ENCODE results near the gene IFIT3. TPM values are rescaled to one million over a fixed set of nuclear protein-coding genes. Genes with fewer than 3 reads are reported as not detected.
A peak's percentile ranks its signal among the peaks of the same experiment; 100 is the strongest.
"Not testable (repeated sequence)": the region's sequence is repeated elsewhere in the genome, so short reads cannot be mapped to it uniquely, and the experiment has no call there.

The IFIT3 gene
- total RNA-seq, 2 donors from 2014 or later = 0.42 TPM; not detected in 1

DNA sequence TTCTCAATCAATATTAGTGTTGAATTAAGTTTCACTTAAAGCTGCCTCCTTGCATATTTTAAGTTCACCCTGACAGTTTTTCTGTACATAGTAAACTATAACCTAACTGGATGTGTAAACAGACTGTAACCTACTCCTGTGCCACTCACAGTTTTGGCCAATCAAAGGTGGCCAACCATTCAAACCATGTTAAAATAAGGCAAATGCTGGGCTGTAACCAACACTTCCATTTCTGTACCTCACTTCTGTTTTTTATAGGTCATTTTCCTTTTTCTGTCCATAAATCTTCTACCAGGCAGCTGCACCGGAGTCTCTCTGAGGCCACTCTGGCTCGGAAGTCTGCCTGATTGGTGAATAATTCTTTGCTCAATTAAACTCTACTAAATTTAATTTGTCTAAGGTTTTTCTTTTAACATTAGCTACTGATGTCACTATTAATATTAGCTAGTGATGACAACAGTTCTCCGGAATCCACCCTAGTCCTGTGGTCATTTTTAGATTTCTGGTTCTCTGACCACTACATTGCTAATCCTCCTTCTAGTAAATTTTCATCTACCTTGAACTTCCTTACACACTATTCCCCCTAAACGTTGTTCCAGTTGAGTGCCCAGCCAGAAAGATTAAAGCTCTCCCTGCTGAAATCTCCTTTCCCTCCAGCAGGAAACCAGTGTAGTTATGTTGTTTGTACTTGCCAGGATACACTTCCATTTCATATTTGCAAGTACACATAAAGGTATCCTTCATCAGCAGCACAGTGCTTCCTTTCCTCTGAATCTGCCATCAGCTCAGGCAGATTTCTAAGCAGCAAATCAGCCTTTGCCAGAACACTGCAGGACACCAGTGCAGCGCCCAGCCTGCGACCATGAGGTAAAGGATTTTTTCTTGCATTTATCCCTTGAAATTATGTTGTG, 44.5 kb upstream of the IFIT3 start:
- TF ChIP-seq, protein P1, sequence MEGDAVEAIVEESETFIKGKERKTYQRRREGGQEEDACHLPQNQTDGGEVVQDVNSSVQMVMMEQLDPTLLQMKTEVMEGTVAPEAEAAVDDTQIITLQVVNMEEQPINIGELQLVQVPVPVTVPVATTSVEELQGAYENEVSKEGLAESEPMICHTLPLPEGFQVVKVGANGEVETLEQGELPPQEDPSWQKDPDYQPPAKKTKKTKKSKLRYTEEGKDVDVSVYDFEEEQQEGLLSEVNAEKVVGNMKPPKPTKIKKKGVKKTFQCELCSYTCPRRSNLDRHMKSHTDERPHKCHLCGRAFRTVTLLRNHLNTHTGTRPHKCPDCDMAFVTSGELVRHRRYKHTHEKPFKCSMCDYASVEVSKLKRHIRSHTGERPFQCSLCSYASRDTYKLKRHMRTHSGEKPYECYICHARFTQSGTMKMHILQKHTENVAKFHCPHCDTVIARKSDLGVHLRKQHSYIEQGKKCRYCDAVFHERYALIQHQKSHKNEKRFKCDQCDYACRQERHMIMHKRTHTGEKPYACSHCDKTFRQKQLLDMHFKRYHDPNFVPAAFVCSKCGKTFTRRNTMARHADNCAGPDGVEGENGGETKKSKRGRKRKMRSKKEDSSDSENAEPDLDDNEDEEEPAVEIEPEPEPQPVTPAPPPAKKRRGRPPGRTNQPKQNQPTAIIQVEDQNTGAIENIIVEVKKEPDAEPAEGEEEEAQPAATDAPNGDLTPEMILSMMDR (conservative IDR thresholded peaks at IDR 0.05) = no peak
- H3K4me1 ChIP-seq (ENCODE audit: control insufficient read depth, insufficient read depth, low read length) = no peaks in the 10 kb centered on the region
- Mint-ChIP-seq H3K27ac (peak overlapping the region; percentile 7), H3K27me3 (ENCODE audit: insufficient read depth) (no peaks in the 10 kb centered on the region), H3K4me1 (peaks cover 30% of the 10 kb centered on the region), H3K4me3 (no peak overlapping the region), H3K36me3 (ENCODE audit: low read depth) (peaks cover 8% of the 10 kb centered on the region), H3K9me3 (peaks cover 19% of the 10 kb centered on the region)
- peak overlapping the region; percentile 3 for H3K27ac ChIP-seq (ENCODE audit: low read depth, low read length)
- H3K27me3 ChIP-seq (ENCODE audit: control insufficient read depth, insufficient read depth, low read length, poor library complexity, severe bottlenecking) = no peaks in the 10 kb centered on the region
- DNase-seq = no peak
- H3K9ac ChIP-seq (ENCODE audit: extremely low read depth, low read length, poor library complexity, severe bottlenecking) = no peak overlapping the region
- no peak overlapping the region for H3K4me3 ChIP-seq (ENCODE audit: low read length)
- no peaks in the 10 kb centered on the region for H3K9me3 ChIP-seq (ENCODE audit: control insufficient read depth, low read length)
- H3K36me3 ChIP-seq (ENCODE audit: control insufficient read depth, insufficient read depth, low read length) = no peaks in the 10 kb centered on the region
- 88 to 100% methylated on average over 1 to 6 of the region's 6 CpGs for WGBS, 2 experiments (ENCODE audit: insufficient coverage in 1 of 2, insufficient read length in 1 of 2)

- H3K27ac Mint-ChIP-seq = peak overlapping the region; percentile 7
- no peak overlapping the region for H3K4me3 Mint-ChIP-seq
- TF ChIP-seq, protein P1 (conservative IDR thresholded peaks at IDR 0.05) = no peak
- peak; percentile 68 for DNase-seq
- Histone ChIP-seq H3K9ac (ENCODE audit: extremely low read depth, low read length, poor library complexity, severe bottlenecking) (no peak overlapping the region), H3K4me3 (ENCODE audit: low read length) (no peak overlapping the region), H3K36me3 (ENCODE audit: control insufficient read depth, insufficient read depth, low read length) (no peaks in the 10 kb centered on the region), H3K27ac (ENCODE audit: low read depth, low read length) (peak overlapping the region; percentile 3), H3K4me1 (ENCODE audit: control insufficient read depth, insufficient read depth, low read length) (no peaks in the 10 kb centered on the region), H3K9me3 (ENCODE audit: control insufficient read depth, low read length) (no peaks in the 10 kb centered on the region), H3K27me3 (ENCODE audit: control insufficient read depth, insufficient read depth, low read length, poor library complexity, severe bottlenecking) (no peaks in the 10 kb centered on the region)
- H3K36me3 Mint-ChIP-seq (ENCODE audit: low read depth) = peaks cover 8% of the 10 kb centered on the region
- 39 to 46% methylated on average over 4 of the region's 4 CpGs for WGBS, 2 experiments (ENCODE audit: insufficient coverage in 1 of 2, insufficient read length in 1 of 2)
- H3K4me1 Mint-ChIP-seq = peaks cover 27% of the 10 kb centered on the region
- H3K9me3 Mint-ChIP-seq = peaks cover 19% of the 10 kb centered on the region
- H3K27me3 Mint-ChIP-seq (ENCODE audit: insufficient read depth) = no peaks in the 10 kb centered on the region
Measured at GRCh38 chr10:89283936-89284475, 43.8 kb upstream of the IFIT3 start.

DNA sequence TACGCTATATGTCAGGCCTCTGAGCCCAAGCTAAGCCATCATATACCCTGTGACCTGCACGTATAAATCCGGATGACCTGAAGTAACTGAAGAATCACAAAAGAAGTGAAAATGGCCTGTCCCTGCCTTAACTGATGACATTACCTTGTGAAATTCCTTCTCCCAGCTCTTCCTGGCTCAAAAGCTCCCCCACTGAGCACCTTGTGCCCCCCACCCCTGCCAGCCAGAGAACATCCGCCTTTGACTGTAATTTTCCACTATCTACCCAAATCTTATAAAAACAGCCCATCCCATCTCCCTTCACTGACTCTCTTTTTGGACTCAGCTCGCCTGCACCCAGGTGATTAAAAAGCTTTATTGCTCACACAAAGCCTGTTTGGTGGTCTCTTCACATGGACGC, 43.1 kb upstream of the IFIT3 start:
- peak overlapping the region; percentile 13 for H3K27ac Mint-ChIP-seq
- not testable (repeated sequence) for H3K4me3 ChIP-seq (ENCODE audit: low read length)
- H3K4me1 Mint-ChIP-seq = peaks cover 23% of the 10 kb centered on the region

GRCh38 chr10:89285303-89285702, 42.5 kb upstream of the IFIT3 start:
- H3K9me3 ChIP-seq (ENCODE audit: control insufficient read depth, low read length); H3K36me3 Mint-ChIP-seq (ENCODE audit: low read depth); H3K27me3 Mint-ChIP-seq (ENCODE audit: insufficient read depth); H3K9ac ChIP-seq (ENCODE audit: extremely low read depth, low read length, poor library complexity, severe bottlenecking); H3K4me1 ChIP-seq (ENCODE audit: control insufficient read depth, insufficient read depth, low read length); H3K4me3 ChIP-seq (ENCODE audit: low read length); H3K36me3 ChIP-seq (ENCODE audit: control insufficient read depth, insufficient read depth, low read length); H3K27ac ChIP-seq (ENCODE audit: low read depth, low read length); H3K27me3 ChIP-seq (ENCODE audit: control insufficient read depth, insufficient read depth, low read length, poor library complexity, severe bottlenecking); DNase-seq: not testable (repeated sequence)
- Mint-ChIP-seq H3K4me3 (peak overlapping the region; percentile 40), H3K9me3 (peaks cover 19% of the 10 kb centered on the region), H3K27ac (peak overlapping the region; percentile 13), H3K4me1 (peaks cover 22% of the 10 kb centered on the region)
- 84 to 90% methylated on average over 2 to 4 of the region's 4 CpGs for whole genome bisulfite sequencing, 2 experiments (ENCODE audit: insufficient coverage in 1 of 2, insufficient read length in 1 of 2)

More for the DNA sequence above, 43.1 kb upstream of the IFIT3 start:
- H3K27ac ChIP-seq (ENCODE audit: low read depth, low read length); H3K27me3 Mint-ChIP-seq (ENCODE audit: insufficient read depth); H3K36me3 ChIP-seq (ENCODE audit: control insufficient read depth, insufficient read depth, low read length); H3K36me3 Mint-ChIP-seq (ENCODE audit: low read depth); H3K27me3 ChIP-seq (ENCODE audit: control insufficient read depth, insufficient read depth, low read length, poor library complexity, severe bottlenecking); H3K4me1 ChIP-seq (ENCODE audit: control insufficient read depth, insufficient read depth, low read length); H3K9me3 ChIP-seq (ENCODE audit: control insufficient read depth, low read length); H3K9ac ChIP-seq (ENCODE audit: extremely low read depth, low read length, poor library complexity, severe bottlenecking): not testable (repeated sequence)
- DNase-seq = peak; percentile 69
- 83 to 93% methylated on average over 3 to 6 of the region's 6 CpGs for WGBS, 2 experiments (ENCODE audit: insufficient coverage in 1 of 2, insufficient read length in 1 of 2)
- Mint-ChIP-seq H3K4me3 (peak overlapping the region; percentile 40), H3K9me3 (peaks cover 19% of the 10 kb centered on the region)
